SK-N-SH treated with all-trans-retinoic acid at 6 μM for 48 hours (cell line): ENCODE measurements around the gene RRM1.

ENCODE experiments used
- ATAC-seq: fragments of 200-7000 bp; cut with Tn5 transposase; 3 replicates; pipeline ENCODE4 v1.9.1; 2020; ENCODE audit warnings: mild to moderate bottlenecking, moderate library complexity
- ARNTL ChIP-seq: fragments of 450-650 bp; formaldehyde crosslinking; IDR thresholded peaks from 2 replicates; pipeline ENCODE4 v1.5.0; 2020; ENCODE audit warnings: low read depth, mild to moderate bottlenecking, moderate library complexity, borderline replicate concordance
- BACH2 ChIP-seq: fragments of 250-450 bp; sonication (Bioruptor Pico); IDR thresholded peaks from 2 replicates; pipeline ENCODE4 v1.9.0; 2021; ENCODE audit warnings: mild to moderate bottlenecking, borderline replicate concordance
- CREB5 ChIP-seq: fragments of 250-450 bp; sonication (Bioruptor Pico); IDR thresholded peaks from 2 replicates; pipeline ENCODE4 v1.5.1; 2020; ENCODE audit warnings: low read depth, mild to moderate bottlenecking, moderate library complexity
- CSDC2 ChIP-seq: fragments of 250-450 bp; sonication (Bioruptor Pico); IDR thresholded peaks from 2 replicates; pipeline ENCODE4 v1.5.0; 2020; ENCODE audit warnings: mild to moderate bottlenecking, moderate library complexity
- CSRNP3 ChIP-seq: fragments of 250-450 bp; sonication (Bioruptor Pico); IDR thresholded peaks from 2 replicates; pipeline ENCODE4 v1.5.1; 2021; ENCODE audit warnings: mild to moderate bottlenecking, moderate library complexity
- ESRRG ChIP-seq: fragments of 250-450 bp; sonication (Bioruptor Pico); IDR thresholded peaks from 2 replicates; pipeline ENCODE4 v1.6.1; 2021; ENCODE audit warnings: mild to moderate bottlenecking
- GLIS3 ChIP-seq: fragments of 250-450 bp; sonication (Bioruptor Pico); IDR thresholded peaks from 2 replicates; pipeline ENCODE4 v1.5.0; 2020; ENCODE audit warnings: mild to moderate bottlenecking, moderate library complexity
- OSR1 ChIP-seq: fragments of 250-450 bp; sonication (Bioruptor Pico); IDR thresholded peaks from 2 replicates; pipeline ENCODE4 v1.8.0; 2022; ENCODE audit warnings: moderate library complexity, mild to moderate bottlenecking, inconsistent platforms
- PATZ1 ChIP-seq: fragments of 250-450 bp; sonication (Bioruptor Pico); IDR thresholded peaks from 2 replicates; pipeline ENCODE4 v1.8.0; 2020; ENCODE audit warnings: mild to moderate bottlenecking, moderate library complexity, borderline replicate concordance
- PPARA ChIP-seq: fragments of 250-450 bp; sonication (Bioruptor Pico); IDR thresholded peaks from 2 replicates; pipeline ENCODE4 v1.5.0; 2020; ENCODE audit warnings: mild to moderate bottlenecking, borderline replicate concordance
- RARB ChIP-seq: fragments of 250-450 bp; sonication (Bioruptor Pico); IDR thresholded peaks from 2 replicates; pipeline ENCODE4 v1.8.0; 2021; ENCODE audit warnings: mild to moderate bottlenecking, moderate library complexity
- SNAI2 ChIP-seq: fragments of 250-450 bp; sonication (Bioruptor Pico); IDR thresholded peaks from 2 replicates; pipeline ENCODE4 v1.5.0; 2020; ENCODE audit warnings: mild to moderate bottlenecking, moderate library complexity
- TOX ChIP-seq: fragments of 250-450 bp; sonication (Bioruptor Pico); IDR thresholded peaks from 2 replicates; pipeline ENCODE4 v1.8.0; 2021; ENCODE audit warnings: mild to moderate bottlenecking, moderate library complexity, borderline replicate concordance
- TSHZ2 ChIP-seq: fragments of 250-450 bp; sonication (Bioruptor Pico); IDR thresholded peaks from 2 replicates; pipeline ENCODE4 v1.5.0; 2020; ENCODE audit warnings: mild to moderate bottlenecking, moderate library complexity
- ZC3H10 ChIP-seq: fragments of 250-450 bp; sonication (Bioruptor Pico); IDR thresholded peaks from 2 replicates; pipeline ENCODE4 v1.5.1; 2021; ENCODE audit warnings: mild to moderate bottlenecking, moderate library complexity
- ZFP3 ChIP-seq: fragments of 250-450 bp; sonication (Bioruptor Pico); IDR thresholded peaks from 2 replicates; pipeline ENCODE4 v1.5.0; 2020; ENCODE audit warnings: mild to moderate bottlenecking, moderate library complexity
- ZFP30 ChIP-seq: fragments of 450-650 bp; formaldehyde crosslinking; IDR thresholded peaks from 2 replicates; pipeline ENCODE4 v1.5.0; 2022; ENCODE audit warnings: mild to moderate bottlenecking, moderate library complexity
- ZNF565 ChIP-seq: fragments of 450-650 bp; formaldehyde crosslinking; conservative IDR thresholded peaks from 2 replicates; pipeline ENCODE4 v1.5.0; 2020; ENCODE audit warnings: low read depth, mild to moderate bottlenecking, moderate library complexity
- ZNF70 ChIP-seq: fragments of 450-650 bp; formaldehyde crosslinking; IDR thresholded peaks from 2 replicates; pipeline ENCODE4 v1.5.0; 2020; ENCODE audit warnings: mild to moderate bottlenecking, moderate library complexity
- ZNF8 ChIP-seq: fragments of 450-650 bp; formaldehyde crosslinking; IDR thresholded peaks from 2 replicates; pipeline ENCODE4 v1.5.0; 2020; ENCODE audit warnings: mild to moderate bottlenecking, moderate library complexity

The RRM1 gene

DNA sequence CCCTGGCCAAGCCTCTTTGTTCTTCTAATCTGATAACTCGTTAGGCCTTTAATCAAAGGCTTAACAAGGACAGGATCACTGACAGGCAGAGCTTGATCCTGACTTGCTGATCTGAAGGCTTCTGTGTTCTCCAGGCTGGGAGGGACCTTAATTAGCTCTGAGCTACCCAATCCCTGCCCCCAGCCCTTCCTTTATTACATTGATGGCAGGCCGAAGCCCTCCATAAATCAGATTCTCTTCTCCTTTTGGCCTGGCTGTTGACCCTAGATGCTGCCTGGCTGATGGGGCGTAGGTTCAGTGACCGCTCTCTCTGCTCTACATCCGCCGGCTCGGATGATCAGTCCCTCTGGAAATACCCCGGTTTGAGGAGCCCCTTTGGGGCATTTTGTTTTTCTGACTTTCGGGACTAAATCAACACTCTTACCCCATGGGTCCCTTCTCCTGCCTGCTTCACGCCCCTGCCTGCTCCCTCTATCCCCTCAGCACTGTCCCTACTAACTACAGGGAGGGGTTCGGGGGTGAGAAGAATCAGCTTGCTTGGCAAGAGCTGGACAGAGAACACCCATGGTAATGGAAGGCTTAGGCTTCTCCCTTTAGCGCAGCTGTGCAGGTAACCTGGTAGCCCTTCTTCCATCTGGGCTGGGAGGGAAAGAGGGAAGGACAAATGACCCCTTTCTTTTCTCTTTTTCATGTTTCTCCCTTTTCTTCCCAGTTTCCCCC, 10.0 kb upstream of the RRM1 start:
- no peak for TF ChIP-seq ZNF70
- no peak for TF ChIP-seq TOX (CRISPR knock-in tag)
- TF ChIP-seq CSDC2 (CRISPR knock-in tag), result no peak
- no peak for TF ChIP-seq PPARA (CRISPR knock-in tag)
- TF ChIP-seq SNAI2 (CRISPR knock-in tag), result no peak
- TF ChIP-seq ZNF8, result no peak
- TF ChIP-seq ZC3H10 (CRISPR knock-in tag), result no peak
- TF ChIP-seq OSR1 (CRISPR knock-in tag), result no peak
- no peak for TF ChIP-seq PATZ1 (CRISPR knock-in tag)
- no peak for TF ChIP-seq ESRRG
- no peak for TF ChIP-seq BACH2
- no peak for TF ChIP-seq TSHZ2 (CRISPR knock-in tag)
- no peak for TF ChIP-seq ARNTL
- no peak for TF ChIP-seq GLIS3 (CRISPR knock-in tag)
- no peak for TF ChIP-seq ZFP30
- no peak for TF ChIP-seq CSRNP3 (CRISPR knock-in tag)
- ATAC-seq, result no peak

DNA sequence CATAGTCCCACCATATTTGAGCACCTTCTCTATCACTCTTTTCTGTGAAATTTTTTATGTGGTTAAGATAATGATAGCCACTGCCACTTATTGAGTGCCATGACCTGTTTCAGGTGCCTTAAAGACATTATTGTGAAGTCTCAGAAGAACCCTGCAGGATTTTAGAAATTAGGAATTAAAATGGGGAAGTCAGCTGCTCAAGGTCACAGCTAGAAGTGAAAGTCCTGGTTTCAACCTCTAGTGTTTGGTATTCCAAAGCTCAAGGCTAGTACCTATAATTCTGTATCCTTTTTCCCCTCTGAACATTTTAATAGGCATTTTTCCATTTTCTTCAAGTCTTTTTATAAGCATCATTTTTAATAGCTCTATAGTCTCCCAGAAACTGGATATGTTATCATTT, 9.0 kb upstream of the RRM1 start:
- TF ChIP-seq ZNF8 (no peak), ARNTL (no peak), CSDC2 (CRISPR knock-in tag) (no peak), PPARA (CRISPR knock-in tag) (no peak), RARB (no peak), ZFP3 (CRISPR knock-in tag) (no peak), GLIS3 (CRISPR knock-in tag) (no peak), CREB5 (CRISPR knock-in tag) (no peak), ZC3H10 (CRISPR knock-in tag) (no peak), PATZ1 (CRISPR knock-in tag) (no peak), TSHZ2 (CRISPR knock-in tag) (no peak), ZNF565 (CRISPR knock-in tag) (no peak)
- TF ChIP-seq, all 23 proteins: peak for 0
- ATAC-seq, result no peak
